ENCODE results near the gene IGSF22. TPM values are rescaled to one million over a fixed set of nuclear protein-coding genes. Genes with fewer than 3 reads are reported as not detected.

The IGSF22 gene
- total and polyA plus RNA-seq, 2 of the 13 experiments (the other 11 are each of a cell fraction or from before 2014, with no cell fraction given) = not detected

DNA sequence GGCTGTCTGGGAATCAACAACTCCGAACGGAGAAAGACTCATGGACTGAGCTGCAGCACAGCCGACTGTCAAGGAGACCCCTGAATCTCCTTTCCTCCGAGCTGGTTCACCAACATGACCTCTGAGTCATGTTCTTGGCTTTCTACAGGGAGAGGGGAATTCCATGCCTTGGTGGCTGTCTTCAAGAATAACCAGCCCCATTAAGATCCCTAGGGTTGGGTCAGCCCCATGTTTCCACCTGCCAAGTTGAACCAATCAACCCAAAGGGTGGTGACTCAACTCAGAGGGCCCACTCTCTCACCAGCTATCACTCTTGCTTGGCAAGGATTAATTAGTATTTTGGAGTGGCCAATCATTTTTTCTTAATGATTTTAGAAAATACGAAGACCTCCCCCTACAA, 28.3 kb upstream of the IGSF22 start:
- no peaks in the 10 kb centered on the region for H3K36me3 ChIP-seq (replicated peaks in 1 of 2; ENCODE audit: control insufficient read depth in 1 of 2, insufficient read depth in 2 of 2, low read length in 2 of 2)
- peaks cover 9% of the 10 kb centered on the region for H3K4me1 ChIP-seq (ENCODE audit: insufficient read depth, low read length)
- FAIRE-seq (no peak), ATAC-seq (no peak), DNase-seq (ENCODE audit: low spot score) (no peak)
- H3K27me3 ChIP-seq (ENCODE audit: control insufficient read depth in 1 of 2, insufficient read depth in 2 of 2, low read length in 2 of 2) = peaks cover 4 to 38% of the 10 kb centered on the region in 2 experiments; a peak in 4 of 5 replicates
- intact Hi-C loops (cut with micrococcal nuclease; ENCODE audit: unreplicated experiment) (no loop called here), in situ Hi-C loops (cut with HindIII; ENCODE audit: extremely low pct_ligation_motif_present, low pct_unique_long_range_greater_than_20kb) (no loop called here)
- H3K4me3 ChIP-seq (replicated peaks in 1 of 3; ENCODE audit: insufficient read depth in 1 of 3, low read depth in 2 of 3, low read length in 3 of 3) = no peak overlapping the region
- CTCF ChIA-PET (ENCODE audit: low intra/inter-chr PET ratio, low total read pairs) = no interaction called here
- no peak overlapping the region for H2AFZ ChIP-seq (ENCODE audit: low read length)
- no peaks in the 10 kb centered on the region for H3K9me3 ChIP-seq (ENCODE audit: low read length)
- H3K27ac ChIP-seq (ENCODE audit: extremely low read length, insufficient read depth, low read length) = no peak overlapping the region
- H3K4me2 ChIP-seq (ENCODE audit: low read depth, low read length) = no peak overlapping the region
- WGBS (ENCODE audit: low lambda C conversion rate) = 0% methylated on average over 1 of the region's 5 CpGs
- no peaks in the 10 kb centered on the region for H4K20me1 ChIP-seq (ENCODE audit: insufficient read depth, low read length)
- no TSS peak for BruUV-seq (replicated peaks)
- TF ChIP-seq ZNF569 (CRISPR knock-in tag; IDR thresholded peaks at IDR 0.05; ENCODE audit: borderline replicate concordance) (no peak), RBM22 (optimal IDR thresholded peaks at IDR 0.05; ENCODE audit: low read length) (no peak), FLYWCH1 (CRISPR knock-in tag; IDR thresholded peaks at IDR 0.05) (no peak), ATF5 (CRISPR knock-in tag; IDR thresholded peaks at IDR 0.05; ENCODE audit: low read depth) (no peak), ZNF746 (CRISPR knock-in tag; IDR thresholded peaks at IDR 0.05) (no peak), XBP1 (CRISPR knock-in tag; IDR thresholded peaks at IDR 0.05) (no peak), NKX3-1 (CRISPR knock-in tag; IDR thresholded peaks at IDR 0.05) (no peak), CHCHD3 (CRISPR knock-in tag; IDR thresholded peaks at IDR 0.05) (no peak), RBAK (CRISPR knock-in tag; IDR thresholded peaks at IDR 0.05) (no peak), IRX3 (CRISPR knock-in tag; IDR thresholded peaks at IDR 0.05; ENCODE audit: borderline replicate concordance, low read depth) (no peak), ZNF510 (CRISPR knock-in tag; IDR thresholded peaks at IDR 0.05; ENCODE audit: low read depth) (no peak), NFE2L2 (IDR thresholded peaks at IDR 0.05; ENCODE audit: low read length) (no peak), FOXO4 (CRISPR knock-in tag; conservative IDR thresholded peaks at IDR 0.05) (no peak), RXRA (CRISPR knock-in tag; IDR thresholded peaks at IDR 0.05) (no peak), ZNF350 (CRISPR knock-in tag; IDR thresholded peaks at IDR 0.05; ENCODE audit: borderline replicate concordance, low read depth) (no peak)
- TF ChIP-seq, protein P1, sequence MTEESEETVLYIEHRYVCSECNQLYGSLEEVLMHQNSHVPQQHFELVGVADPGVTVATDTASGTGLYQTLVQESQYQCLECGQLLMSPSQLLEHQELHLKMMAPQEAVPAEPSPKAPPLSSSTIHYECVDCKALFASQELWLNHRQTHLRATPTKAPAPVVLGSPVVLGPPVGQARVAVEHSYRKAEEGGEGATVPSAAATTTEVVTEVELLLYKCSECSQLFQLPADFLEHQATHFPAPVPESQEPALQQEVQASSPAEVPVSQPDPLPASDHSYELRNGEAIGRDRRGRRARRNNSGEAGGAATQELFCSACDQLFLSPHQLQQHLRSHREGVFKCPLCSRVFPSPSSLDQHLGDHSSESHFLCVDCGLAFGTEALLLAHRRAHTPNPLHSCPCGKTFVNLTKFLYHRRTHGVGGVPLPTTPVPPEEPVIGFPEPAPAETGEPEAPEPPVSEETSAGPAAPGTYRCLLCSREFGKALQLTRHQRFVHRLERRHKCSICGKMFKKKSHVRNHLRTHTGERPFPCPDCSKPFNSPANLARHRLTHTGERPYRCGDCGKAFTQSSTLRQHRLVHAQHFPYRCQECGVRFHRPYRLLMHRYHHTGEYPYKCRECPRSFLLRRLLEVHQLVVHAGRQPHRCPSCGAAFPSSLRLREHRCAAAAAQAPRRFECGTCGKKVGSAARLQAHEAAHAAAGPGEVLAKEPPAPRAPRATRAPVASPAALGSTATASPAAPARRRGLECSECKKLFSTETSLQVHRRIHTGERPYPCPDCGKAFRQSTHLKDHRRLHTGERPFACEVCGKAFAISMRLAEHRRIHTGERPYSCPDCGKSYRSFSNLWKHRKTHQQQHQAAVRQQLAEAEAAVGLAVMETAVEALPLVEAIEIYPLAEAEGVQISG (CRISPR knock-in tag; IDR thresholded peaks at IDR 0.05) = no peak
- TF ChIP-seq, protein P2, sequence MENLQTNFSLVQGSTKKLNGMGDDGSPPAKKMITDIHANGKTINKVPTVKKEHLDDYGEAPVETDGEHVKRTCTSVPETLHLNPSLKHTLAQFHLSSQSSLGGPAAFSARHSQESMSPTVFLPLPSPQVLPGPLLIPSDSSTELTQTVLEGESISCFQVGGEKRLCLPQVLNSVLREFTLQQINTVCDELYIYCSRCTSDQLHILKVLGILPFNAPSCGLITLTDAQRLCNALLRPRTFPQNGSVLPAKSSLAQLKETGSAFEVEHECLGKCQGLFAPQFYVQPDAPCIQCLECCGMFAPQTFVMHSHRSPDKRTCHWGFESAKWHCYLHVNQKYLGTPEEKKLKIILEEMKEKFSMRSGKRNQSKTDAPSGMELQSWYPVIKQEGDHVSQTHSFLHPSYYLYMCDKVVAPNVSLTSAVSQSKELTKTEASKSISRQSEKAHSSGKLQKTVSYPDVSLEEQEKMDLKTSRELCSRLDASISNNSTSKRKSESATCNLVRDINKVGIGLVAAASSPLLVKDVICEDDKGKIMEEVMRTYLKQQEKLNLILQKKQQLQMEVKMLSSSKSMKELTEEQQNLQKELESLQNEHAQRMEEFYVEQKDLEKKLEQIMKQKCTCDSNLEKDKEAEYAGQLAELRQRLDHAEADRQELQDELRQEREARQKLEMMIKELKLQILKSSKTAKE (CRISPR knock-in tag; IDR thresholded peaks at IDR 0.05; ENCODE audit: borderline replicate concordance) = no peak
- no peak overlapping the region for H3K9ac ChIP-seq (ENCODE audit: insufficient read depth, low read depth, low read length)
- H3K79me2 ChIP-seq (ENCODE audit: insufficient read depth, low read length) = no peaks in the 10 kb centered on the region
- POLR2A ChIA-PET = no interaction called here

Measured in HepG2 (cell line).